ENCODE measurements around the gene SWI5. TPM values are rescaled to one million over a fixed set of nuclear protein-coding genes. Genes with fewer than 3 reads are reported as not detected.

Gene SWI5
- total and polyA plus RNA-seq, 5 donors from 2014 or later = 10.6 to 27.1 (median 20.9) TPM

- no peaks in the 10 kb centered on the region for H3K27me3 Mint-ChIP-seq
- Histone ChIP-seq H3K27ac (ENCODE audit: insufficient read depth, low read length, poor library complexity, severe bottlenecking) (no peak overlapping the region), H3K36me3 (ENCODE audit: control insufficient read depth, insufficient read depth, low read length) (peaks cover 46% of the 10 kb centered on the region), H3K4me3 (ENCODE audit: low read depth, low read length) (no peak overlapping the region), H3K9me3 (ENCODE audit: control insufficient read depth in 2 of 2, low read length in 2 of 2) (no peaks in the 10 kb centered on the region), H3K4me1 (ENCODE audit: control insufficient read depth, insufficient read depth, low read length, poor library complexity, severe bottlenecking) (no peaks in the 10 kb centered on the region), H3K27me3 (ENCODE audit: control insufficient read depth, insufficient read depth, low read length) (no peaks in the 10 kb centered on the region)
- H3K9me3 Mint-ChIP-seq = peaks cover 0 to 1% (median 0%) of the 10 kb centered on the region in 7 donors
- peaks cover 47% of the 10 kb centered on the region for H3K36me3 Mint-ChIP-seq
- H3K4me3 Mint-ChIP-seq = no peak overlapping the region
- H3K4me1 Mint-ChIP-seq = no peaks in the 10 kb centered on the region
- DNase-seq (no peak), ATAC-seq (ENCODE audit: low read depth in 2 of 2) (no peak)
- no peak overlapping the region for H3K27ac Mint-ChIP-seq
Observed at GRCh38 chr9:128260340-128260739, 15.7 kb upstream of the SWI5 start.

- ATAC-seq (ENCODE audit: low read depth in 2 of 2) (no peak), DNase-seq (no peak)
- peaks cover 41% of the 10 kb centered on the region for H3K36me3 ChIP-seq (ENCODE audit: control insufficient read depth, insufficient read depth, low read length)
- Mint-ChIP-seq H3K4me1 (no peaks in the 10 kb centered on the region), H3K27ac (no peak overlapping the region), H3K36me3 (peaks cover 50% of the 10 kb centered on the region), H3K4me3 (no peak overlapping the region), H3K27me3 (no peaks in the 10 kb centered on the region), H3K9me3 (no peaks in the 10 kb centered on the region)
- no peaks in the 10 kb centered on the region for H3K9me3 ChIP-seq (ENCODE audit: control insufficient read depth in 2 of 2, low read length in 2 of 2)
- no peaks in the 10 kb centered on the region for H3K4me1 ChIP-seq (ENCODE audit: control insufficient read depth, insufficient read depth, low read length, poor library complexity, severe bottlenecking)
- H3K4me3 ChIP-seq (ENCODE audit: low read depth, low read length) = no peak overlapping the region
- no peak overlapping the region for H3K27ac ChIP-seq (ENCODE audit: insufficient read depth, low read length, poor library complexity, severe bottlenecking)
- H3K27me3 ChIP-seq (ENCODE audit: control insufficient read depth, insufficient read depth, low read length) = no peaks in the 10 kb centered on the region
Observed at GRCh38 chr9:128262687-128263086, 13.4 kb upstream of the SWI5 start.

- Histone ChIP-seq H3K36me3 (ENCODE audit: control insufficient read depth, insufficient read depth, low read length) (peaks cover 21% of the 10 kb centered on the region), H3K4me3 (ENCODE audit: low read depth, low read length) (no peak overlapping the region), H3K9me3 (ENCODE audit: control insufficient read depth in 2 of 2, low read length in 2 of 2) (no peaks in the 10 kb centered on the region), H3K4me1 (ENCODE audit: control insufficient read depth, insufficient read depth, low read length, poor library complexity, severe bottlenecking) (no peaks in the 10 kb centered on the region), H3K27me3 (ENCODE audit: control insufficient read depth, insufficient read depth, low read length) (no peaks in the 10 kb centered on the region), H3K27ac (ENCODE audit: insufficient read depth, low read length, poor library complexity, severe bottlenecking) (no peak overlapping the region)
- Mint-ChIP-seq H3K36me3 (peaks cover 42% of the 10 kb centered on the region), H3K4me1 (no peaks in the 10 kb centered on the region), H3K4me3 (no peak overlapping the region), H3K27me3 (no peaks in the 10 kb centered on the region), H3K27ac (peak overlapping the region in 1 of 3 donors; percentile 72), H3K9me3 (no peaks in the 10 kb centered on the region)
- no peak for DNase-seq
- no peak for ATAC-seq (ENCODE audit: low read depth in 2 of 2)
Observed at GRCh38 chr9:128265348-128265847, 10.7 kb upstream of the SWI5 start.

- Mint-ChIP-seq H3K27me3 (no peaks in the 10 kb centered on the region), H3K4me1 (peaks cover 0 to 2% (median 1%) of the 10 kb centered on the region in 4 donors), H3K4me3 (no peak overlapping the region), H3K36me3 (peaks cover 36% of the 10 kb centered on the region), H3K27ac (no peak overlapping the region), H3K9me3 (no peaks in the 10 kb centered on the region)
- no peaks in the 10 kb centered on the region for H3K9me3 ChIP-seq (ENCODE audit: control insufficient read depth in 2 of 2, low read length in 2 of 2)
- H3K4me1 ChIP-seq (ENCODE audit: control insufficient read depth, insufficient read depth, low read length, poor library complexity, severe bottlenecking) = no peaks in the 10 kb centered on the region
- H3K4me3 ChIP-seq (ENCODE audit: low read depth, low read length) = no peak overlapping the region
- no peak overlapping the region for H3K27ac ChIP-seq (ENCODE audit: insufficient read depth, low read length, poor library complexity, severe bottlenecking)
- no peaks in the 10 kb centered on the region for H3K27me3 ChIP-seq (ENCODE audit: control insufficient read depth, insufficient read depth, low read length)
- no peak for DNase-seq
- no peak for ATAC-seq (ENCODE audit: low read depth in 2 of 2)
- H3K36me3 ChIP-seq (ENCODE audit: control insufficient read depth, insufficient read depth, low read length) = peaks cover 9% of the 10 kb centered on the region
Observed at GRCh38 chr9:128266868-128267590, 9.0 kb upstream of the SWI5 start.

GRCh38 chr9:128271112-128271511, 5.0 kb upstream of the SWI5 start:
- Mint-ChIP-seq H3K27me3 (peaks cover 4% of the 10 kb centered on the region), H3K4me1 (peaks cover 5 to 24% (median 18%) of the 10 kb centered on the region in 4 donors), H3K27ac (no peak overlapping the region), H3K9me3 (no peaks in the 10 kb centered on the region), H3K36me3 (peaks cover 15% of the 10 kb centered on the region), H3K4me3 (peak overlapping the region in 1 of 4 donors; percentile 24)
- no peak for DNase-seq
- Histone ChIP-seq H3K4me3 (ENCODE audit: low read depth, low read length) (no peak overlapping the region), H3K36me3 (ENCODE audit: control insufficient read depth, insufficient read depth, low read length) (peaks cover 7% of the 10 kb centered on the region), H3K27me3 (ENCODE audit: control insufficient read depth, insufficient read depth, low read length) (no peaks in the 10 kb centered on the region), H3K4me1 (ENCODE audit: control insufficient read depth, insufficient read depth, low read length, poor library complexity, severe bottlenecking) (peaks cover 11% of the 10 kb centered on the region), H3K9me3 (ENCODE audit: control insufficient read depth in 2 of 2, low read length in 2 of 2) (no peaks in the 10 kb centered on the region), H3K27ac (ENCODE audit: insufficient read depth, low read length, poor library complexity, severe bottlenecking) (no peak overlapping the region)
- no peak for ATAC-seq (ENCODE audit: low read depth in 2 of 2)

- Histone ChIP-seq H3K4me3 (ENCODE audit: low read depth, low read length) (no peak overlapping the region), H3K36me3 (ENCODE audit: control insufficient read depth, insufficient read depth, low read length) (peaks cover 7% of the 10 kb centered on the region), H3K4me1 (ENCODE audit: control insufficient read depth, insufficient read depth, low read length, poor library complexity, severe bottlenecking) (peaks cover 14% of the 10 kb centered on the region), H3K27me3 (ENCODE audit: control insufficient read depth, insufficient read depth, low read length) (no peaks in the 10 kb centered on the region), H3K27ac (ENCODE audit: insufficient read depth, low read length, poor library complexity, severe bottlenecking) (no peak overlapping the region), H3K9me3 (ENCODE audit: control insufficient read depth in 2 of 2, low read length in 2 of 2) (no peaks in the 10 kb centered on the region)
- no peaks in the 10 kb centered on the region for H3K9me3 Mint-ChIP-seq
- H3K4me3 Mint-ChIP-seq = peak overlapping the region in 1 of 4 donors; percentile 24
- no peak for ATAC-seq (ENCODE audit: low read depth in 2 of 2)
- peaks cover 6 to 28% (median 21%) of the 10 kb centered on the region in 4 donors for H3K4me1 Mint-ChIP-seq
- peaks cover 4% of the 10 kb centered on the region for H3K27me3 Mint-ChIP-seq
- H3K36me3 Mint-ChIP-seq = peaks cover 15% of the 10 kb centered on the region
- DNase-seq = no peak
- no peak overlapping the region for H3K27ac Mint-ChIP-seq
Observed at GRCh38 chr9:128271512-128271911, 4.6 kb upstream of the SWI5 start.

GRCh38 chr9:128274245-128274644, 1.8 kb upstream of the SWI5 start:
- Histone ChIP-seq H3K27me3 (ENCODE audit: control insufficient read depth, insufficient read depth, low read length) (no peaks in the 10 kb centered on the region), H3K27ac (ENCODE audit: insufficient read depth, low read length, poor library complexity, severe bottlenecking) (no peak overlapping the region), H3K4me1 (ENCODE audit: control insufficient read depth, insufficient read depth, low read length, poor library complexity, severe bottlenecking) (peaks cover 20% of the 10 kb centered on the region), H3K4me3 (ENCODE audit: low read depth, low read length) (no peak overlapping the region), H3K36me3 (ENCODE audit: control insufficient read depth, insufficient read depth, low read length) (peaks cover 7% of the 10 kb centered on the region), H3K9me3 (ENCODE audit: control insufficient read depth in 2 of 2, low read length in 2 of 2) (no peaks in the 10 kb centered on the region)
- ATAC-seq (ENCODE audit: low read depth in 2 of 2) (no peak), DNase-seq (no peak)
- H3K27ac Mint-ChIP-seq = peak overlapping the region in 2 of 3 donors; percentile 98
- peaks cover 0 to 2% (median 0%) of the 10 kb centered on the region in 7 donors for H3K9me3 Mint-ChIP-seq
- peaks cover 4% of the 10 kb centered on the region for H3K27me3 Mint-ChIP-seq
- peaks cover 11% of the 10 kb centered on the region for H3K36me3 Mint-ChIP-seq
- H3K4me3 Mint-ChIP-seq = peak overlapping the region; percentile 97 to 99 (median 98)
- H3K4me1 Mint-ChIP-seq = peaks cover 6 to 45% (median 30%) of the 10 kb centered on the region in 4 donors

All from CD4-positive, CD25-positive, alpha-beta regulatory T cell (primary cell).